GM19463 (cell line): ENCODE data around the gene SSTR1.
"Not testable (repeated sequence)": the region's sequence is repeated elsewhere in the genome, so short reads cannot be mapped to it uniquely, and the experiment has no call there.

Experiments used
- ATAC-seq: cut with Tn5 transposase; IDR thresholded peaks from one replicate; pipeline ENCODE4 v1.9.1; 2021; ENCODE audit warnings: mild to moderate bottlenecking, moderate library complexity; ENCODE audit not compliant: unreplicated experiment

SSTR1 gene

GRCh38 chr14:38207736-38208617, at the start of gene SSTR1:
SSTR1 (plus strand) TSS chr14:38207904; CDS start chr14:38209390, 1,486 bp downstream.
- no peak for ATAC-seq

GRCh38 chr14:38158468-38158867, 49.2 kb upstream of the SSTR1 start:
- no peak for ATAC-seq

GRCh38 chr14:38168416-38168815, 39.3 kb upstream of the SSTR1 start:
- ATAC-seq, result no peak

- ATAC-seq, result no peak
Observed at GRCh38 chr14:38171197-38171596, 36.5 kb upstream of the SSTR1 start.

GRCh38 chr14:38174711-38175110, 33.0 kb upstream of the SSTR1 start:
- ATAC-seq, result no peak

GRCh38 chr14:38175658-38176057, 32.0 kb upstream of the SSTR1 start:
- peak; percentile 72 for ATAC-seq

- ATAC-seq, result no peak
Observed at GRCh38 chr14:38176379-38176778, 31.3 kb upstream of the SSTR1 start.

- peak; percentile 81 for ATAC-seq
Observed at GRCh38 chr14:38184132-38184531, 23.6 kb upstream of the SSTR1 start.

GRCh38 chr14:38185671-38186070, 22.0 kb upstream of the SSTR1 start:
- no peak for ATAC-seq

GRCh38 chr14:38186216-38186615, 21.5 kb upstream of the SSTR1 start:
- no peak for ATAC-seq

- ATAC-seq, result no peak
Observed at GRCh38 chr14:38187528-38187927, 20.2 kb upstream of the SSTR1 start.

- no peak for ATAC-seq
Observed at GRCh38 chr14:38189930-38190726, 17.6 kb upstream of the SSTR1 start.

- ATAC-seq, result not testable (repeated sequence)
Observed at GRCh38 chr14:38190846-38191245, 16.9 kb upstream of the SSTR1 start.

GRCh38 chr14:38191491-38191890, 16.2 kb upstream of the SSTR1 start:
- ATAC-seq, result not testable (repeated sequence)

GRCh38 chr14:38197001-38197783, 10.5 kb upstream of the SSTR1 start:
- no peak for ATAC-seq

GRCh38 chr14:38197784-38198335, 9.8 kb upstream of the SSTR1 start:
- ATAC-seq, result no peak

GRCh38 chr14:38198425-38198824, 9.3 kb upstream of the SSTR1 start:
- no peak for ATAC-seq

GRCh38 chr14:38199076-38199475, 8.6 kb upstream of the SSTR1 start:
- no peak for ATAC-seq

GRCh38 chr14:38199739-38200138, 8.0 kb upstream of the SSTR1 start:
- no peak for ATAC-seq

- no peak for ATAC-seq
Observed at GRCh38 chr14:38201137-38201828, 6.4 kb upstream of the SSTR1 start.
